GM19043 (cell line): Measurements from ENCODE around the gene HAO1.
"Not testable (repeated sequence)": the region's sequence is repeated elsewhere in the genome, so short reads cannot be mapped to it uniquely, and the experiment has no call there.

Source experiments
- ATAC-seq: cut with Tn5 transposase; IDR thresholded peaks from one replicate; pipeline ENCODE4 v1.9.1; 2021; ENCODE audit warnings: low read depth; ENCODE audit not compliant: unreplicated experiment

Gene HAO1

DNA sequence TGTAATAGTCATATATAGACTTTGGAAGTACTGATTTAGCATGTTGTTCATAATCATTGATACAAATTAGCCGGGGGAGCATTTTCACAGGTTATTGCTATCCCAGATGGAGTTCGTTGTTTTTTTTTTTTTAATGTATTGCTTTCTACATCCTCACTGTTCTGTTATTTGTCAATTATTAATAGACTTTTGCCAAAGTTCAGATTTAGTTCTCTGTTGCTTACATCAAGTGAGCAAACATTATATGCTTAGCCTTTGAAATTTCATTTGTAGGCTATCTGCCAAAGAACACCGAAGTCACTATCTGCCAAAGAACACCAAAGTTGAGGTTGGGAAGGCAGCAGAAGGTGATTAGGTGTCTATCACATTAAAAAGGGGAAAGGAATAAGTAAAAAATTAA, at the start of gene HAO1:
Gene HAO1 (minus strand): TSS at position 118 of the 400 bp plus-strand sequence. CDS start 36 bp downstream, at position 82.
- ATAC-seq: no peak

DNA sequence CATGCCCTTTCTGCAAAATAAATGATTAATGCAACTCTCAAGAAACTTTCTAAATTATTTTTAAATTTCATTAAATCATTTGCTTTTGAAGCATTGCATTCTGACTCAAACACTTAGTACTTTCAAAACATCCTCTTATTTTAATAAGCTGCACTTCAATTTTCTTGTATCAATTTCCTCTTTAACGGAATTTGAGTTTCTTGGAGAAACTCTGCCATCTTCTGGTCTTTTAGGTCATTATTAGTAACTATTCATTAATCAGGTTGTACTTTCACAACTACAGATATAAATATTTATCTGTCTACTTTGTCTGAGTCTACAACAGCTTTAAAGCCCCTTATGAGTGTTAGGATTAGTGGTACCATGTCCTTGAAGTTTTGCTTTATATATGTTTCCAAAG, 49.1 kb upstream of the HAO1 start:
- ATAC-seq: no peak

DNA sequence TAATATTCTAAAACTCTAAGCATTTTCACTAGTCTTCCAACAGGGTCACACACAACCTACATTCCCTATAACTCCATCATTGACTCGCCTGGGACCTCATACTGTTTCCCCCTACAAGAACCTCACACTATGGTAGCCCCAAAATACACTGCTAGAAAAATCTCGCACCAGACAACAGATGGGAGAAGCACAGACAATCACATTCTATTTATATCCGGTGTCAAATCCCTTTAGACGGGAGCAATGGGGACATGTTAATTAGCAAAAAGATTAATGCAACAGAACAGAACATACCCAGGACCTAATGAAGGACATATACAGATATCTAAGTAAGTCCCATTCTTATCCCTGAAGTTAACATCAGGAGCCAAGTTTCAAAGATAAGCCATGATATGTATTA, 45.7 kb upstream of the HAO1 start:
- ATAC-seq: no peak

DNA sequence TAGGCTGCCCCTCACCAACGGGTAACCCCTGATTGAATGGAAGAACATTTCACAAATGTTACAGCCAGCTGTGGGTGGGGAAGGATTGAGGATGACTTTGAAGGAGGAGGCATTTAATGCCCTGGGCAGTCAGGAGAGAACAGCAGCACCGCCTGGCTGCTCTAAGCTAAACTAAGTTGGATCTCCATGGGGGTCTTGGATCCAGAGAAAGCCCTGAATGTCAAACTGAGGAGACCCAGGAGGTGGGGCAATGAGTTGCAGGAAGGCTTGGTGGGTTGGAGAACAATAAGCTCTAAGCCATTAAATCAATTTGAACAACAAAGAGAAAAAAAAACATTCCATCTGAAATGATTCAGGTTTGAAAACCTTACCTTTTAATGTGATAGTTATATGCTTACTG, 43.9 kb upstream of the HAO1 start:
- no peak for ATAC-seq

DNA sequence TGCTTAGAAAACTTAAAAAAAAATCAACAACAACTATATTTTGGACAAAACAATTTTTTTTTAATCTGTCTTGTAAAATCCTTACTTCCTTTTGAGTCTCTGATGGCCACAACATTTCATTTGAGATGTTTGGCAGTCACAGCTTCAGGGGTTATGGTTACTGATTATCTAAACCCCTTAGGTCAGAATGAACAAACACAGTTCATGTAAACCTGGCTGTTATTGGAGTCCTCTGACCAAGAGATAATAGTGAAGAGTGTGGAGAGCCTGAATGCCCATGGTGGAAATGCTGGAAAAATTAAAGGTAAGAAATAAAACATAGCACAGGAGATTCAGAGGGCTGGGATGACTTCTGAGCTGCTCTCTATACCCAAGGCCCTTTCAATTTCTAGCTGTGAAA, 41.1 kb upstream of the HAO1 start:
- ATAC-seq: no peak

DNA sequence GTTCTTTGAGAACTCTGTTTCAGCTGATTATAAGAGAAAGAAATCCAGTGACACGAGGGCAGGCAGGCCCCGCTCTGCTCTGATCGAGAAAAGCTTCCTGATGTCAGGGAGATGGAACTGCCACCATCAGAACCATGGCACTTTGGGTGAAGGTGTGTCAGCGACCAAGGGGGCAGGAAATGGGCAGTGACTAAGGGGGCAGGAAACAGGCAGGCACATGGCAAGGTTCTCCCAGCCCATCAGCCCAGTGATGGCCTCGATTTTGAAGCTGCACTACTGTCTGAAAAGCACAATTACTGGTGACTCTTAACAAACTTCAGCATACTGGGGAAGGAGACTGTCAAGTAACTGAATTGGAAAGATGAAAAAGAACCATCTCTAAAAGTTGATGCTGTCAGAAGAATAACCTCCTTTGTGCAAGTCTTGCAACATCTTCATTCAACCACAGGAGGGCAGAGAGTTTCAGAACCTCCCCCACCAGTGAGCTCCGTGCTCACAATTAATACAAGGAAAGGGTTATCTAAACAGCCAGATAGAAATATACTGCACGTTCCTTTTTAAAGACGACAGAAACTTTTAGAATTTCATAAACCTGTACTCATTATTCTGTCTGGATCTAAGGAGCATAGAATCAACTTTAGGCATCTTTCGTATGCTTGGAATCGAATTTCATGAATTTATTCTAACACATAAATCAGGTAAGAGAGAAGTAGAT, 40.2 kb upstream of the HAO1 start:
- peak; percentile 82 for ATAC-seq

DNA sequence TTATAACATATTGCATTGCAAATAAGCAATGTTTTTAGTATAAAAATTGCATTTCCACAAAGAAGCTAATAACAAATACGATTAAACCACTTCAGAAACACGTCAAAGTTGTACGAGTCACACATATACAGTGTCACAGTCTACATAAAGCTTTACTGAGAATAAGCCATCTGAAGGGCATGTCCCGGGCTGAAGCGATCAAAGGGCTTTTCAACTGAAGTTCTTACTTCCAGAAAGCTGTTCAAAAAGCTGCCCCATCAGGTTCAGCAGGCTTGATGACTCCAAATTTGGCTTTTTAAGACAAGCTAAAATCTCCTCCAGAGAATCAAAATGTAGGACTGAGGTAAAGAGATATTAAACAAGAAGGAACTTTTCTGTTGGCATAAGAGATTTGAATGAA, 37.5 kb upstream of the HAO1 start:
- ATAC-seq: no peak

DNA sequence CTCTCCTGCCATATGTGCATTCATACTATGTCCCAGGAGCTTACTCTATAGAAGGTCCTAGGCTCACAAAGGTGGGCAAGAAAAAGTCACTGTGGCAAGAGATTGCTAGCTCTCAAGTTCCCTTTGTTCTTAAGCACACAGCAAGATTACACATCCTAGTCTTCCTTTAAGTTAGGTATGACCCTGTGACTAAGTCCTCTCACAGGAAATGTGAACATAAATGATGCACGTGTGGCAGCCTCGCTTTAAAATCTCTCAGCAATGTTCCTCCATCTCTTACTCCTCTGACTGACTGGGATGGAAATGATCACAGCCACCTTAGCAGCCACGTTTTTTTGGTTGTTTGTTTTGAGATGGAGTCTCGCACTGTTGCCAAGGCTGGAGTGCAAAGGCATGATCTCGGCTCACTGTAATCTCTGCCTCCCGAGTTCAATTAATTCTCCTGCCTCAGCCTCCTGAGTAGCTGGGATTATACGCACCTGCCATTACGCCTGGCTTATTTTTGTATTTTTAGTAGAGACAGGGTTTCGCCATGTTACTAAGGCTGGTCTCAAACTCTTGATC, 35.7 kb upstream of the HAO1 start:
- no peak for ATAC-seq

DNA sequence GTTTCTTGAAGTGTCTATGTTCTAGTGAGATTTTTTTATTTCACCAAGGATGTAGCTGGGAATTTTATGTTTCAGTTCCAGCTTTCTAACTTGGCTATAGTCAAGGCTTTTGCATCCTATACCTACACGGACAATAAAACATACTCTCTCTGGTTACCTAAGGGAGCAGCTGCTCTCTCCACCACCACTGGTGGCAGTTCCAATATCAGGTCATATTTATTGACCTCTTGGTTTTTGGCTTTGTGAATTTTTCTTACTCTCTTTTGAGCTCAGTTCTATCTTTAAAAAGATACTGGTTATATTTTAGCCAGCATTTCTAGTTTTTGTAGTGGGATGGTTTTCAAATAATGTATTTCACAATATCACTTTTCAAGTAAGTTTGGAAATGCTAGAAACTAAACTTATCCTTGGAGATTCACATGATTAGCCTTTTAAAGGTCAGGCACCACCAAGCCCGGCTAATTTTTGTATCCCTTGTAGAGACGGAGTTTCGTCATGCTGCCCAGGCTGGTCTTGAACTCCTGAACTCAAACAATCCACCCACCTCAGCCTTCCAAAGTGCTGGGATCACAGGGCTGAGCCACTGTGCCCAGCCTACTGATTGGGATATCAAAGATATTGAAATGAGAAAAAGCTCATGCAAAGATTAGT, 34.7 kb upstream of the HAO1 start:
- no peak for ATAC-seq

DNA sequence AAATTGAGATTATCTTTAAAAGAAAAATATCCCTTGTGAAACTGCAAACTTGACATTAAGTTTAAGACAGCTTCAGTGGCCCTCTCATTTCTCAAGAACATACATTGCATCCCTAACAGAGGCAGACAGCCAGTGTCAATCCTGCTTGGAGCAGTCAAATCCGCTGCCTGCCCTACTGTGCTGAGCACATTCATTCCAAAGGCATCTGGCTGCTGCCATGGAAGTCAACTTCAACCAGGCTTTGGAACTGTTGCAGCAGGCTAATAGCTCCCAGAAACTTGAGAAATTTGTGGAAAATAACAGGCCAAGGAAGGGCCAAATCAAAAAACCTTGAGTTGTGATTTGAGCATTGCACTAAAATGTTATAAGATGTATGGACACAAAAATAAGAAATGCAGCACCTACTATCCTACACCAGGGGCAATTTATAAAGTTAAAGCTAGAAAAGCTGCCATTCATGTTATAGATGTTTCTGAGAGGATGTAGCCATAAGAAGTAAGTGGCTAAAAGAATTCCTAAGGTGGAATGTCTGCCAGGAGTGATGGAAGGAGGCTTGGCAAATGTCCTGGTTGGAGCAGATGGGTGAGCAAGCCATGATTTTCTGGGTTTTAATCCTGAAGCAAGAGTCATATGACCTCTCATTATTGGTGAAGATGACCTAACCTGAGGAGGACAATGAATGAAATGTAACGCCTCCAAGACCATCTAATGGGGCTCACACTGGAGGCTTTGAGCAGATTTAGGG, 31.4 kb upstream of the HAO1 start:
- no peak for ATAC-seq

DNA sequence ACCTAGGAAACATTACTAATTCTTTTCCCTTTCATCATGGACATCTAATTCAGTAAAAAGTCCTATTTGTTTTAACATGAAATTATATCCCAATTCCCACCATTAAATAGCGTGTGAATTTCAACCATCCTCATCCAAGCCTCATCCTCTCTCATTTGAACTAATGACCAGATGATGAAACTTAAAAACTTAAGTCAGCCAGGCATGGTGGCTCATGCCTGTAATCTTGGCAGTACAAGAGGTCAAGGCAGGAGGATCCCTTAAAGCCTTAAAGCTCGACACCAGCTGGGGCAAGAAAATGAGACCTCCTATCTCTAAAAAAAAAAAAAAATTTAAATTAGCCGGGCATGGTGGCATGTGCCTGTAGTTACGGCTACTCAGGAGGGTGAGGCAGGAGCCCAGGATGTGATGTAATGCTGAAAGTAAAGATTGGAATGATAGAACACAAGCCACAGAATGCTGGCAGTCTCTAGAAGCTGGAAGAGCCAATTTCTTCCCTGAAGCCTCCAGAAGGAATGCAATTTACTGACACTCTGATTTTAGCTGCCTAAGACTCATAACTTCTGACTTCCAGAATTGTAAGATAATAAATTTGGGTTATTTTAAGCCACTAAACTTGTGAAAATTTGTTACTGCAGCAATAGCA, 27.1 kb upstream of the HAO1 start:
- no peak for ATAC-seq

DNA sequence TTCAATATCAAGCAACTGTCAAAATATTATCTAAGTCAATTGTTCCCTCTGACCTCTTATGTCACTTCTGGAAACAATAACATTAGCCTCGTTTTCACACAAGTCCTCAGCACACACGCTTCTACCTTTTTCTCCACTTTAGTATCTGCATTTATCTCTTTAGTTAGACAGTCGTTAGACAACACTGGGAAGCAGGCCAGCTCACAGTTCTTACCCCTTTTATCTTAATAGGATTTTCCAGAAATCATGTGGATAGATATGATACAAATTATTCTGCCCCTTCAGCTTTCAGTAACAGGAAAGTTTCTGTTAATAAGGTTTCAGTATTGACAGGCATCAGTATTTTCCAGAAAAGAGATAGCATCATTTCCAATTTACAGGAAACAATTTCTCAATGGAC, 25.9 kb upstream of the HAO1 start:
- ATAC-seq: no peak

DNA sequence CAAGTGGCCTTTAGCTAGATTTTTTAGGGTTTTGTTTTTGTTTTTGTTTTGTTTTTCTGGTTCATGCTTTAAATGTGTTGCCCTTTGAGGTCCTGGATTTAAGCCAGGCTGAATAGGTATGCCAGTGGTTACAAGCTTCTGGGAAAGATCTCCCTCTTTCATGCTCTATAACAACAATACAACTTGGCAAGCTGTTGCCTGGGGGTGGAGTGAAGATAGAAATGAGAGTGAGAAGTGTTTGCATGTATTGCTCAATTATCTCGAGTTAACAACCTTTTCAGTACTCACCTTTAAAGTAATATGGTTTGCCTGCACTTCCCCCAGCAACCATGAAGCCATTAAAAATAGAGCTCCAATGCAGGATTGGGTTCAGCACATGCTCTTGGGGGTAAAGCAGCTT, 19.2 kb upstream of the HAO1 start:
- no peak for ATAC-seq

DNA sequence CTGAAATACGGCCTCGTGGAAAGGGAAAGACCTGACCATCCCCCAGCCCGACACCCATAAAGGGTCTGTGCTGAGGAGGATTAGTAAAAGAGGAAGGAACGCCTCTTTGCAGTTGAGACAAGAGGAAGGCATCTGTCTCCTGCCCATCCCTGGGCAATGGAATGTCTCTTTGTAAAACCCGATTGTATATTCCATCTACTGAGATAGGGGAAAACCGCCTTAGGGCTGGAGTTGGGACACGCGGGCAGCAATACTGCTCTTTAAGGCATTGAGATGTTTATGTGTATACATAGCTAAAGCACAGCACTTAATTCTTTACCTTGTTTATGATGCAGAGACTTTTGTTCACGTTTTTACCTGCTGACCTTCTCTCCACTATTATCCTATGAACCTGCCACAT, 16.3 kb upstream of the HAO1 start:
- ATAC-seq: not testable (repeated sequence)

DNA sequence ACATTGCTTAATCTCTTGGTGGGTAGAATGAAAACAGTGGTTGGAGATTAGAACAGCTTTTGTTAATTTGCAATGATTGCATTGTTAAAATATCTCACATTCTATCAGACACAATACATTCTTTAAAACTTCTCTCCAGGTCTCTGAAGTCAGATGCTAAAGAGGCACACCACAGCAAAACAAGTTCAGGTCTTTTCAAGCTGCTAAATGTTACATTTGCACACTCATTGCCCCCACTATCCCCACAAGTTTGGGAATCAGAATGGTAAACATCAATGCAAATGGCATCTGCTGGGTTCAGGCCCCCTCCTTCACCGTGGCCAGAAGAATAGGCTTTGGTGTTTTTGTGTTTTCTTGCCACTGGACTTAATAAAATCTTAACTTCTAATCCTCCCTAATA, 10.1 kb upstream of the HAO1 start:
- no peak for ATAC-seq

DNA sequence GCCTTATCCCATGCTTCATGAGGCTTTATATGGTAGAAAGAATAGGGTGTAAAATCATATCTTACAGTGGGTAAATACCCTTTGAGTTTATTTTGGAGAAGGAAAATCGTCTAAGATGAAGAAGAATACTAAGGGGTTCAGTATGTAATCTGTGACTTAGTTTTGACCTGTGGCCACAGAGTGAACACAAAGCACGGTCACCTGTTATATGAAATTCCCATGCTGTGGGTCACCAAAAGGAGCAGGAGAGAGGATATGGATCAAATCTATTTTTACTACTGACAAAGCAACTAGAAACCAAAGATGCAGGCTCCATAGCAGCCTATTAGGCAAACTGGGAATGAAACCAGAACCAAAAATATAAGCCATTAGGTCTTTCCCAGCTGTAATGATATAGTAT, 3.6 kb upstream of the HAO1 start:
- ATAC-seq: no peak

DNA sequence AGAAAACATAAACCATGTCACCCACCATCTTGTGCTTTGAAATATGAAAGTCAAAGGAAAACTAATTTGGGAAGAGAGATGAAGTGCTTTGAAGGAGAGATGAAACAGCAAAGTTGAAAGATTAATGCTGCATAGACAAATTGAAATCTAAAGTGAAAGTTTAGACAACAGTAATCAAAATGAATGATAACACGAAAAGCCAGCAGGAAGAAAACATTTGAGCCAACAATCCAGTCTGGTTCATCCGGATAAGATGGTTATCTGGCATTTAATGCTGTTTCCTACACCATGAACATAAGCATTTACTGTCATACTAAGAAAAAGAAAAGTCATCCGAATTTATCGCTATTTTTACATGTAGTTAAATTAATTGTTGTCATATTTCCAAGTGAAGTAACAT, 595 bp downstream of the HAO1 start:
- ATAC-seq: no peak

DNA sequence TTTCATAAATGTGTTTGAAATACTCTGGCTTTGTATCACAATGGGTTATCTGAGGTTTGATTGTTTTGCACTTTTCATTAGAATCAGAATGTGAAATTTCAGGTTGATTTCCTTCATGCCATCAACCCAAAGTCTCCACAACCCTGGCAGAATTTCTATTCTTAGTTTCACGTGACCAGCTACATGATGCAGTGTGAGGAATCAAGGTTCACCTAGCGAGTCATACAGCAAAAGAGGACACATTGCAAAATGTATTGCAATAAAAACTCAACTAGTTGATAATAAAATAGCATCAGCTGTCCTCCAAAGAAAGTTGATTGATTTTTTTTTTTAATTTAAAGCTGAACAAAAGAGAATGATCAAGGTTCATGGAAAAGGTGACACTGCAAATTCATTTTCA, 2.2 kb downstream of the HAO1 start:
- ATAC-seq: no peak

DNA sequence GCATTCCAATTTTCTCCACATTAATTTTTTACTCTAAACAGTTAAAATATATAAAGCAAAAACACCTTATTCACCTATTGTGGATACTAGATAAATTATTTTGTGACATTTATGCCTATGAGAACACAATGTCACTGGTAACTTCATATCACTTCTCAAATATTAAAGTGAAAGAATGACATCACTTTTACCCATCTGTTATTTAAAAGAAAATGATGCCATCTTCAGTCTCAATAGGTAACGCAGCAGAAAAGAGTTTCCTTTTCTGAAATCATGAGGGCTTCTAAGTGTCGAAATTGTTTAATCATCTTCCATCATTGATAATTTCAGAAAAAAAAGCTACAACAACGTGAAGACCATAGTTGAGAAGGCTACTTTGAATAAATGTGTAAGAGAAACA, 2.9 kb downstream of the HAO1 start:
- no peak for ATAC-seq

DNA sequence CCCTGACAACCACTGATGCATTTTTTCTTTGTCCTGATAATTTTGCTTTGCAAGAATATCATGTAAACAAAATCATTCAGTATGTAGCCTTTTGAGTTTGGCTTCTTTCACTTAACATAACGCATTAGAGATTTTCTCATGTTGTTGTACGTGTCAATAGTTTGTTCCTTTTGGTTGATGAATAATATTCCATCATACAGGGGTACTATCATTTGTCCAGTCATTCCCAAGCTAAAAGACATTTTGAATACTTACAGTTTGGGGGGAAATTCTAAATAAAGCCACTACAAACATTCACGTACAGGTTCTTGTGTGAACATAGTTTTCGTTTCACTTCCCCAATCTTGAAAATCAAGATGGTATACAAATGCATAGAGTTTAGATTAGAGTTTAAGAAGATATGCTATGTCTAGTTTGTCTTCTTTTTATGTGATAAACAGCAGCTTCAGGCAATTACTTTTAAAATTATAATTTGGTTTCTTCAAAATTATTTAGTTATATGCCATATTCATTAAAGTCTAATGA, 5.2 kb downstream of the HAO1 start:
- peak; percentile 72 for ATAC-seq

DNA sequence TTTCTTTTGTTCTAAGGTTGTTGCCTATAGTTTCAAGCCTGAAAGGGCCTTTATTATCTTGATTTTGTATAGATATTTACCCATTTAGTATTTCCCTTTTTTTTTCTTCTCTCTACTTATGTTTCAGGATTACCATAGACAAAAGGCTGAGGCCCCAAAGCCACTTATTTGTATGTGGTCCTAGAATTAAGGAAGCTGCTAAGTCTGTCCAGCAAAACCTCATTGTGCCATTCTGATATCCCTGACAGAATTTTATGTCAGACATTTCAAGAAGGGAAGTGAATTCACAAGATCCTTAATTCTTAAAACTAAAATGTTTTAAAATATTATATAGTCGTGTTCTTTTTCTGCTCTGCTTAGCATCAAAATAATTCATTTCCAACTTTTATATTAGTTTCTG, 6.9 kb downstream of the HAO1 start:
- no peak for ATAC-seq
